Loucy (cell line): Measurements from ENCODE around the gene EFCAB5.

Experiments used
- H2AFZ ChIP-seq: fragments of 200-600 bp; sonication (generic); 2 replicates; pipeline ENCODE4 v1.6.0; 2016; ENCODE audit warnings: antibody characterized with exemption, mild to moderate bottlenecking, low read length, moderate library complexity
- H3F3A ChIP-seq: fragments of 200-600 bp; 2 replicates; pipeline ENCODE4 v1.6.0; 2016; ENCODE audit warnings: antibody characterized with exemption, low read depth, mild to moderate bottlenecking
- H3K27me3 ChIP-seq: fragments of 200-600 bp; sonication (generic); 2 replicates; pipeline ENCODE4 v1.6.1; 2014; ENCODE audit warnings: low read length, mild to moderate bottlenecking; ENCODE audit not compliant: insufficient read depth, poor library complexity, severe bottlenecking
- H3K36me3 ChIP-seq: fragments of 200-600 bp; sonication (generic); 2 replicates; pipeline ENCODE4 v1.6.1; 2016; ENCODE audit warnings: low read length; ENCODE audit not compliant: insufficient read depth
- H3K4me1 ChIP-seq: fragments of 200-600 bp; sonication (generic); 2 replicates; pipeline ENCODE4 v1.5.1; 2014; ENCODE audit warnings: low read length, mild to moderate bottlenecking; ENCODE audit not compliant: insufficient read depth, poor library complexity, severe bottlenecking
- H3K4me2 ChIP-seq: fragments of 200-600 bp; sonication (generic); 2 replicates; pipeline ENCODE4 v1.6.0; 2014; ENCODE audit warnings: antibody characterized with exemption, low read length, low read depth, mild to moderate bottlenecking; ENCODE audit not compliant: poor library complexity, severe bottlenecking
- H3K4me3 ChIP-seq: fragments of 200-600 bp; sonication (generic); 2 replicates; pipeline ENCODE4 v1.5.1; 2014; ENCODE audit warnings: low read length, mild to moderate bottlenecking, mixed read lengths; ENCODE audit not compliant: poor library complexity, severe bottlenecking
- H3K79me2 ChIP-seq: fragments of 200-600 bp; sonication (generic); 2 replicates; pipeline ENCODE4 v1.6.1; 2014; ENCODE audit warnings: low read length; ENCODE audit not compliant: insufficient read depth
- H3K9ac ChIP-seq: fragments of 200-600 bp; sonication (generic); 2 replicates; pipeline ENCODE4 v1.6.0; 2014; ENCODE audit warnings: mild to moderate bottlenecking, low read depth, low read length, moderate library complexity; ENCODE audit not compliant: poor library complexity, severe bottlenecking
- H3K9me2 ChIP-seq: fragments of 200-600 bp; sonication (generic); replicated peaks from 2 replicates; pipeline ENCODE4 v1.6.1; 2016; ENCODE audit warnings: low read depth, low read length, mixed read lengths
- H3K9me3 ChIP-seq: fragments of 200-600 bp; sonication (generic); 2 replicates; pipeline ENCODE4 v1.6.1; 2014; ENCODE audit warnings: mild to moderate bottlenecking, antibody characterized with exemption, low read length, low read depth; ENCODE audit not compliant: insufficient read depth
- H4K20me1 ChIP-seq: fragments of 200-600 bp; sonication (generic); 2 replicates; pipeline ENCODE4 v1.6.0; 2014; ENCODE audit warnings: antibody characterized with exemption, low read length, mild to moderate bottlenecking; ENCODE audit not compliant: insufficient read depth, poor library complexity, severe bottlenecking
- EZH2phosphoT487 ChIP-seq: fragments of 200-600 bp; IDR thresholded peaks from 2 replicates; pipeline ENCODE4 v1.6.1; 2018; ENCODE audit warnings: antibody characterized with exemption, mild to moderate bottlenecking, moderate library complexity, borderline replicate concordance
- TF ChIP-seq, protein P1 (sequence below): fragments of 200-600 bp; sonication (generic); conservative IDR thresholded peaks from 2 replicates; pipeline ENCODE4 v1.5.1; 2014; ENCODE audit warnings: mild to moderate bottlenecking, antibody characterized with exemption, low read length

EFCAB5 gene

DNA sequence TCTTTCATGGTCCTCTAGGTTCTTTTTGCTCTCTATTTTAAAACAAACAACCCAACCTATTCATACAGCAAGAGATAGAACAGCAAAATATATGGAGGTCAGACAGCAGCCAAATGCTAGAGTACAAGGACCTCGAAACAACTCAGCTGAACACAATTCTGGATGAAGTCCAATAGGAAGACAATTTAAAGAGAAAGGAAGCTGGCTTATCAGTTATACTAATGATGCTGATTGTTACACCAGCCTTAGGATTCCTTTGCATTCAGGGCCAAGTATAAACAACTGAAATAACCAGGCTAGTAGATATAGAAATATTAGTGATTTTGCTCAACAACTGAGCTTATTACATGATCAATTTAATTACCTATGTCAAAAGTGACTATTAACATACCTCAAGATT, 13.9 kb upstream of the EFCAB5 start:
- Histone ChIP-seq H3F3A (no peaks in the 10 kb centered on the region), H3K4me2 (peak overlapping the region; percentile 88)

GRCh38 chr17:29929006-29929532, 12.4 kb upstream of the EFCAB5 start:
- no peaks in the 10 kb centered on the region for H3K36me3 ChIP-seq
- no peaks in the 10 kb centered on the region for H3F3A ChIP-seq
- peaks cover 51% of the 10 kb centered on the region for H3K4me1 ChIP-seq
- peaks cover 54% of the 10 kb centered on the region for H3K79me2 ChIP-seq
- peak overlapping the region; percentile 88 for H3K4me2 ChIP-seq
- peak overlapping the region; percentile 85 for H3K4me3 ChIP-seq
- H2AFZ ChIP-seq: peak overlapping the region; percentile 96
- no peaks in the 10 kb centered on the region for H3K9me3 ChIP-seq
- no peaks in the 10 kb centered on the region for H3K27me3 ChIP-seq
- H3K9ac ChIP-seq: peak overlapping the region; percentile 93
- TF ChIP-seq EZH2phosphoT487: no peak
- TF ChIP-seq, protein P1, sequence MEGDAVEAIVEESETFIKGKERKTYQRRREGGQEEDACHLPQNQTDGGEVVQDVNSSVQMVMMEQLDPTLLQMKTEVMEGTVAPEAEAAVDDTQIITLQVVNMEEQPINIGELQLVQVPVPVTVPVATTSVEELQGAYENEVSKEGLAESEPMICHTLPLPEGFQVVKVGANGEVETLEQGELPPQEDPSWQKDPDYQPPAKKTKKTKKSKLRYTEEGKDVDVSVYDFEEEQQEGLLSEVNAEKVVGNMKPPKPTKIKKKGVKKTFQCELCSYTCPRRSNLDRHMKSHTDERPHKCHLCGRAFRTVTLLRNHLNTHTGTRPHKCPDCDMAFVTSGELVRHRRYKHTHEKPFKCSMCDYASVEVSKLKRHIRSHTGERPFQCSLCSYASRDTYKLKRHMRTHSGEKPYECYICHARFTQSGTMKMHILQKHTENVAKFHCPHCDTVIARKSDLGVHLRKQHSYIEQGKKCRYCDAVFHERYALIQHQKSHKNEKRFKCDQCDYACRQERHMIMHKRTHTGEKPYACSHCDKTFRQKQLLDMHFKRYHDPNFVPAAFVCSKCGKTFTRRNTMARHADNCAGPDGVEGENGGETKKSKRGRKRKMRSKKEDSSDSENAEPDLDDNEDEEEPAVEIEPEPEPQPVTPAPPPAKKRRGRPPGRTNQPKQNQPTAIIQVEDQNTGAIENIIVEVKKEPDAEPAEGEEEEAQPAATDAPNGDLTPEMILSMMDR: no peak
- H3K9me2 ChIP-seq: no peaks in the 10 kb centered on the region
- peaks cover 49% of the 10 kb centered on the region for H4K20me1 ChIP-seq

More for the DNA sequence above, 13.9 kb upstream of the EFCAB5 start:
- Histone ChIP-seq H3K9me3 (no peaks in the 10 kb centered on the region), H3K36me3 (no peaks in the 10 kb centered on the region), H3K9me2 (no peaks in the 10 kb centered on the region), H3K27me3 (no peaks in the 10 kb centered on the region), H3K4me1 (peaks cover 53% of the 10 kb centered on the region), H3K4me3 (peak overlapping the region; percentile 85), H2AFZ (no peak overlapping the region), H4K20me1 (peaks cover 63% of the 10 kb centered on the region), H3K9ac (peak overlapping the region; percentile 93), H3K79me2 (peaks cover 69% of the 10 kb centered on the region)
- no peak for TF ChIP-seq EZH2phosphoT487
- TF ChIP-seq, protein P1: no peak

DNA sequence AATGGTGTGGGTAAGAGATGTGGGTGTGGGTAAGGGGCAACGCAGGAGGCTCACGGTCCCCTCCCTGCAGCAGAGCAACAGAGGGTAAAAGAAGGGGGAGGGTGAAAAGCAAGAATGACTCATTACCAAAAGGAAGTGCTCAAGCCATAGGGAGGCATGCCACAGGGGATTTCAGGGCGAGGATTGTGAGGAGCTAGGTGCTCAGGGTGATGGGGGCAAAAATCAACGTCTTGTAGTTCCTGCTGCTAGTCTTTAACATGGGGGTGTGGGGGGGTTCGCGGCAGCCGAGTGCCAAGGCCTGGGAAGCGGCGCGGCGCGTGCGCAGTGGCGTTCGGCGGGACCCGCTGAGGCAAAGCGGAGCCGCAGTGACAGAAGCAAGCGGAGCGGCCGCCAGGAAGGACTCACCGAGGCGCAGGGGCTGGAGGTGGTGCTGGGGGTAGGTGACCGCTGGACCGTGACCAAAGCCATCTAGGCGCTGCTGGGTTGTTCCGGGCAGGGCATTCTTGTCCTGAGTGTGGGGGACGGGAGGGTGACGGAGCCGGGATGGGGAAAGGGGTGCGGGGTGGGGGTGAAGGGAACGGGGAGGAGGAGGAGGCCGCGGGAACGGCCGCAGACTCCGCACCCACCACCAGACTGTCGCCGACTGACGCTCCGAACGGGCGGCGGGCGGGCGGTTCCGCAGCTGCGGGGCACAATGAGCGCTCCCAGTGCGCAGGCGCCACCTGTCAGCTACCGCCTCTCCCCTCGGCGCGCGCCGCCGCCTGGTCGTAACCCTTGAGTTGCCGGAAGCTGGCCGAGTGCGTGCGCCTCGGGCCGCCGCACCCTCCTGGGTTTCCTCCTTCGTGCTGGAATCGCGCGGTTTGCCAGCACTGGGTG, 11.7 kb upstream of the EFCAB5 start, which contains the start of gene SSH2:
Gene SSH2, minus strand, starts transcription at position 696 of the 876 bp plus-strand sequence. Its CDS starts 228 bp downstream, at position 468.
- Histone ChIP-seq H2AFZ (peak within 1 kb of the TSS; percentile 96), H3K4me1 (peaks cover 44% of the 10 kb centered on the region), H3K9ac (peak within 1 kb of the TSS; percentile 93), H3K9me3 (no peaks in the 10 kb centered on the region), H3K4me2 (peak within 1 kb of the TSS; percentile 88), H3K9me2 (no peaks in the 10 kb centered on the region), H4K20me1 (peaks cover 42% of the 10 kb centered on the region), H3F3A (no peaks in the 10 kb centered on the region), H3K36me3 (no peaks in the 10 kb centered on the region), H3K79me2 (peaks cover 47% of the 10 kb centered on the region), H3K27me3 (no peaks in the 10 kb centered on the region), H3K4me3 (peak within 1 kb of the TSS; percentile 85)
- TF ChIP-seq, protein P1: no peak
- TF ChIP-seq EZH2phosphoT487: no peak
